Loucy (cell line): Measurements from ENCODE around the gene SCART1.

Experiments
- CTCF ChIP-seq: fragments of 200-600 bp; sonication (generic); conservative IDR thresholded peaks from 2 replicates; pipeline ENCODE4 v1.5.1; 2014; ENCODE audit warnings: mild to moderate bottlenecking, antibody characterized with exemption, low read length
- EZH2phosphoT487 ChIP-seq: fragments of 200-600 bp; IDR thresholded peaks from 2 replicates; pipeline ENCODE4 v1.6.1; 2018; ENCODE audit warnings: antibody characterized with exemption, mild to moderate bottlenecking, moderate library complexity, borderline replicate concordance

GRCh38 chr10:133439517-133440461 is 14.0 kb upstream of the SCART1 start:
- TF ChIP-seq CTCF: no peak
- TF ChIP-seq EZH2phosphoT487: no peak
